ENCODE results near the gene PLSCR3. TPM values are rescaled to one million over a fixed set of nuclear protein-coding genes. Genes with fewer than 3 reads are reported as not detected.

Gene PLSCR3
- total RNA-seq, 4 donors from 2014 or later, result 13.2 to 32.4 (median 18.4) TPM

DNA sequence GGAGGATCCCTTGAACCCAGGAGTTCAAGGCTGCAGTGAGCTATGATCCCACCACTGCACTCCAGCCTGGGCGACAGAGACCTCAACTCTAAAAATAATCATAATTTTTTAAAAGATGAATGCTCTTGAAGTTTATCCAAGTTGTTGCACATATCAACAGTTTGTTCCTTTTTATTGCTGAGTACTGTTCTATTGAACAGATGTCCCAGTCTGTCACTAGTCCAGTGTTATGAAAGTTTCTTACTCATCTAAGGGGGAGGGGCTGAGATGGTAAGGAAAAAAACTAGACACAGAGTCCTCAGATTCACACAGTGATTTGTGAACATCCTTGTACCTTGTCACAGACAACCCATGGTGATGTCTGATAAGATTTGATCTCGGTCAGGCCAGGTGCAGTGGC, 54.1 kb downstream of the PLSCR3 start:
- Histone ChIP-seq H3K9me3 (no peaks in the 10 kb centered on the region), H3K36me3 (no peaks in the 10 kb centered on the region), H3K4me3 (no peak overlapping the region), H3K4me1 (no peaks in the 10 kb centered on the region), H3K27me3 (peaks cover 22% of the 10 kb centered on the region), H3K27ac (no peak overlapping the region)
- WGBS, 2 donors (ENCODE audit: low coverage in 1 of 2), result 59% methylated on average over 2 of the region's 2 CpGs; no CpG with 5 or more reads in 1 of the 2 donors
- in situ Hi-C loops (cut with MboI; ENCODE audit: low pct_ligation_motif_present in 1 of 4, low pct_unique_long_range_greater_than_20kb in 1 of 4, low sequenced_read_pairs in 3 of 4) (loop anchor here in 2 of 4 donors (10.0 to 25.0 kb wide), 2 partner anchors 65 to 303 kb away; partner anchors contain the start of genes SLC16A11 (in 1 of the 2) and SLC16A13 (in 1 of the 2)), intact Hi-C loops (cut with DNase I; ENCODE audit: low total_unique reads) (no loop called here)
- no peak for TF ChIP-seq POLR2A (IDR thresholded peaks at IDR 0.05)
- TF ChIP-seq EP300 (IDR thresholded peaks at IDR 0.05; ENCODE audit: low read depth), result no peak
- TF ChIP-seq, protein P1, sequence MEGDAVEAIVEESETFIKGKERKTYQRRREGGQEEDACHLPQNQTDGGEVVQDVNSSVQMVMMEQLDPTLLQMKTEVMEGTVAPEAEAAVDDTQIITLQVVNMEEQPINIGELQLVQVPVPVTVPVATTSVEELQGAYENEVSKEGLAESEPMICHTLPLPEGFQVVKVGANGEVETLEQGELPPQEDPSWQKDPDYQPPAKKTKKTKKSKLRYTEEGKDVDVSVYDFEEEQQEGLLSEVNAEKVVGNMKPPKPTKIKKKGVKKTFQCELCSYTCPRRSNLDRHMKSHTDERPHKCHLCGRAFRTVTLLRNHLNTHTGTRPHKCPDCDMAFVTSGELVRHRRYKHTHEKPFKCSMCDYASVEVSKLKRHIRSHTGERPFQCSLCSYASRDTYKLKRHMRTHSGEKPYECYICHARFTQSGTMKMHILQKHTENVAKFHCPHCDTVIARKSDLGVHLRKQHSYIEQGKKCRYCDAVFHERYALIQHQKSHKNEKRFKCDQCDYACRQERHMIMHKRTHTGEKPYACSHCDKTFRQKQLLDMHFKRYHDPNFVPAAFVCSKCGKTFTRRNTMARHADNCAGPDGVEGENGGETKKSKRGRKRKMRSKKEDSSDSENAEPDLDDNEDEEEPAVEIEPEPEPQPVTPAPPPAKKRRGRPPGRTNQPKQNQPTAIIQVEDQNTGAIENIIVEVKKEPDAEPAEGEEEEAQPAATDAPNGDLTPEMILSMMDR (IDR thresholded peaks at IDR 0.05), result no peak
- no peak for TF ChIP-seq POLR2AphosphoS5 (IDR thresholded peaks at IDR 0.05)
- no peak for DNase-seq

Other genes starting within 250 kb of the PLSCR3 start
- under 1 TPM in 2 of 4 donors, not detected in 2; 0.48 to 0.82 TPM for gene ASGR1, start 215.2 kb downstream of the PLSCR3 start, total RNA-seq
- 10 to 100 TPM in 1 of 4 donors, 1 to 10 TPM in 3; 2.4 to 15.7 (median 6.1) TPM for gene DLG4, start 174.7 kb downstream of the PLSCR3 start, total RNA-seq
- 1,000 to 10,000 TPM in 3 of 4 donors, 100 to 1,000 TPM in 1; 877 to 3,047 (median 1,981) TPM for gene ACADVL, start 174.6 kb downstream of the PLSCR3 start, total RNA-seq
- gene DVL2, start 160.0 kb downstream of the PLSCR3 start, total RNA-seq, result 100 to 1,000 TPM in 2 of 4 donors, 10 to 100 TPM in 2; 35.9 to 182 (median 69.2) TPM
- gene PHF23, start 155.1 kb downstream of the PLSCR3 start, total RNA-seq, result 10 to 100 TPM; 20.6 to 33.5 (median 27.8) TPM
- 100 to 1,000 TPM; 209 to 479 (median 394) TPM for gene GABARAP, start 152.1 kb downstream of the PLSCR3 start, total RNA-seq
- gene CTDNEP1, start 142.8 kb downstream of the PLSCR3 start, total RNA-seq, result 100 to 1,000 TPM in 1 of 4 donors, 10 to 100 TPM in 3; 52.3 to 113 (median 60.4) TPM
- 10 to 100 TPM in 3 of 4 donors, 1 to 10 TPM in 1; 4.9 to 36.2 (median 30.3) TPM for gene ELP5, start 142.3 kb downstream of the PLSCR3 start, total RNA-seq
- 1,000 to 10,000 TPM in 1 of 4 donors, 100 to 1,000 TPM in 3; 571 to 1,162 (median 940) TPM for gene CLDN7, start 132.0 kb downstream of the PLSCR3 start, total RNA-seq
- 10 to 100 TPM in 3 of 4 donors, 1 to 10 TPM in 1; 9.7 to 35.5 (median 20.3) TPM for gene SLC2A4, start 112.8 kb downstream of the PLSCR3 start, total RNA-seq
- 100 to 1,000 TPM in 1 of 4 donors, 10 to 100 TPM in 3; 23.1 to 151 (median 43.4) TPM for gene YBX2, start 99.9 kb downstream of the PLSCR3 start, total RNA-seq
- 100 to 1,000 TPM in 3 of 4 donors, 10 to 100 TPM in 1; 91.3 to 188 (median 149) TPM for gene EIF5A, start 86.9 kb downstream of the PLSCR3 start, total RNA-seq
- 100 to 1,000 TPM in 3 of 4 donors, 10 to 100 TPM in 1; 96.5 to 578 (median 150) TPM for gene GPS2, start 79.2 kb downstream of the PLSCR3 start, total RNA-seq
- gene NEURL4, start 65.2 kb downstream of the PLSCR3 start, total RNA-seq, result 100 to 1,000 TPM in 1 of 4 donors, 10 to 100 TPM in 3; 27.8 to 109 (median 35.0) TPM
- 10 to 100 TPM in 2 of 4 donors, 1 to 10 TPM in 2; 4.8 to 21.0 (median 10.0) TPM for gene ACAP1, start 58.0 kb downstream of the PLSCR3 start, total RNA-seq
- gene KCTD11, start 42.4 kb downstream of the PLSCR3 start, total RNA-seq, result 10 to 100 TPM in 1 of 4 donors, 1 to 10 TPM in 3; 1.2 to 10.8 (median 7.8) TPM
- not detected for gene TMEM95, start 39.4 kb downstream of the PLSCR3 start, total RNA-seq
- 100 to 1,000 TPM in 1 of 4 donors, 10 to 100 TPM in 3; 38.9 to 110 (median 53.2) TPM for gene TNK1, start 13.4 kb downstream of the PLSCR3 start, total RNA-seq
- gene TMEM256, start 9.6 kb upstream of the PLSCR3 start, total RNA-seq, result 100 to 1,000 TPM in 2 of 4 donors, 10 to 100 TPM in 1, 1 to 10 TPM in 1; 10.0 to 129 (median 85.6) TPM
- 10 to 100 TPM in 1 of 4 donors, 1 to 10 TPM in 3; 2.2 to 12.3 (median 3.9) TPM for gene NLGN2, start 13.3 kb upstream of the PLSCR3 start, total RNA-seq
- gene SPEM1, start 25.8 kb upstream of the PLSCR3 start, total RNA-seq, result not detected
- not detected for gene SPEM2, start 31.1 kb upstream of the PLSCR3 start, total RNA-seq
- not detected for gene SPEM3, start 34.3 kb upstream of the PLSCR3 start, total RNA-seq
- 10 to 100 TPM in 3 of 4 donors, 1 to 10 TPM in 1; 8.8 to 26.1 (median 16.3) TPM for gene TMEM102, start 40.9 kb upstream of the PLSCR3 start, total RNA-seq
- gene FGF11, start 45.0 kb upstream of the PLSCR3 start, total RNA-seq, result 1 to 10 TPM in 3 of 4 donors, not detected in 1; 1.6 to 2.4 (median 1.9) TPM
- gene CHRNB1, start 50.5 kb upstream of the PLSCR3 start, total RNA-seq, result 10 to 100 TPM in 1 of 4 donors, 1 to 10 TPM in 2, not detected in 1; 5.8 to 10.3 (median 8.9) TPM
- 10 to 100 TPM; 18.3 to 48.6 (median 23.2) TPM for gene ZBTB4, start 85.1 kb upstream of the PLSCR3 start, total RNA-seq
- not detected for gene SLC35G6, start 86.9 kb upstream of the PLSCR3 start, total RNA-seq
- gene POLR2A, start 89.8 kb upstream of the PLSCR3 start, total RNA-seq, result 100 to 1,000 TPM in 3 of 4 donors, 10 to 100 TPM in 1; 91.3 to 321 (median 127) TPM
- 10 to 100 TPM; 20.8 to 53.1 (median 31.5) TPM for gene TNFSF12, start 154.5 kb upstream of the PLSCR3 start, total RNA-seq
- 10 to 100 TPM; 19.7 to 94.3 (median 59.8) TPM for gene TNFSF13, start 164.2 kb upstream of the PLSCR3 start, total RNA-seq
- 100 to 1,000 TPM in 1 of 4 donors, 10 to 100 TPM in 3; 37.0 to 159 (median 45.2) TPM for gene SENP3, start 167.4 kb upstream of the PLSCR3 start, total RNA-seq
- 100 to 1,000 TPM in 1 of 4 donors, 10 to 100 TPM in 2, 1 to 10 TPM in 1; 3.8 to 102 (median 35.1) TPM for gene CD68, start 185.1 kb upstream of the PLSCR3 start, total RNA-seq
- 100 to 1,000 TPM in 3 of 4 donors, 10 to 100 TPM in 1; 97.9 to 312 (median 157) TPM for gene MPDU1, start 189.3 kb upstream of the PLSCR3 start, total RNA-seq
- gene SOX15, start 195.6 kb upstream of the PLSCR3 start, total RNA-seq, result 1 to 10 TPM in 2 of 4 donors, not detected in 2; 2.3 to 4.3 TPM
- gene FXR2, start 220.4 kb upstream of the PLSCR3 start, total RNA-seq, result 10 to 100 TPM; 11.7 to 25.4 (median 22.4) TPM
- 100 to 1,000 TPM in 1 of 4 donors, 10 to 100 TPM in 3; 21.7 to 106 (median 67.7) TPM for gene SAT2, start 233.3 kb upstream of the PLSCR3 start, total RNA-seq
- gene SHBG, start 235.6 kb upstream of the PLSCR3 start, total RNA-seq, result under 1 TPM in 2 of 4 donors, not detected in 2; 0.32 to 0.41 TPM